Measurements from ENCODE around the gene MGAT4A. TPM values are rescaled to one million over a fixed set of nuclear protein-coding genes. Genes with fewer than 3 reads are reported as not detected.

Gene MGAT4A
- total RNA-seq, 4 donors from 2014 or later, result 6.4 to 13.8 (median 11.7) TPM

DNA sequence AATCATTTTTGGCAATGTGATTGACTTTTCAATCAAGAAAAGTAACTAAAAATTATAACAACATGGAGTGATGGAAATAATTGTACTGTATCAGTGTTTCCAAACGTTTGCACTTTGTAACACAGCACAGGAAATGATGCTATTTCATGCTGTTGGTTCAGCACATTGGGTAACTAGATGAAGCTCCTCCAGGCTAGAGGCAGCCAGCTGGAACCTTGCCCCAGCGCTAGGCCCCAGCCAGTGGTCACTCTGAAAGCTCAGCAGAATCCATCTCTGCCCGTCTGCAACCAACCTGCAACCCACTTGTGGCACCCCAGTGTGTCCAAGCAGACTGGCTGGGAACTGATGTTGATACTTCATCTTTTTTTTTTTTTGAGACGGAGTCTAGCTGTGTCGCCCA lies 107.3 kb downstream of the MGAT4A start:
- 74% methylated on average over 5 of the region's 5 CpGs for WGBS
- H3K36me3 ChIP-seq, result peaks cover 6% of the 10 kb centered on the region
- no peaks in the 10 kb centered on the region for H3K27me3 ChIP-seq
- H3K9me3 ChIP-seq, result no peaks in the 10 kb centered on the region
- no peak overlapping the region for H3K4me3 ChIP-seq
- no peak for TF ChIP-seq POLR2A (IDR thresholded peaks at IDR 0.05)
- TF ChIP-seq EP300 (IDR thresholded peaks at IDR 0.05), result no peak
- TF ChIP-seq CTCF (IDR thresholded peaks at IDR 0.05), result no peak
- no peak for TF ChIP-seq POLR2AphosphoS5 (IDR thresholded peaks at IDR 0.05)
- DNase-seq (ENCODE audit: low spot score in 2 of 2), result no peak
- no peaks in the 10 kb centered on the region for H3K4me1 ChIP-seq
- no peak overlapping the region for H3K27ac ChIP-seq

GRCh38 chr2:98617149-98617548 lies 113.8 kb downstream of the MGAT4A start:
- Histone ChIP-seq H3K9me3 (no peaks in the 10 kb centered on the region), H3K27ac (no peak overlapping the region), H3K36me3 (peaks cover 56% of the 10 kb centered on the region), H3K4me1 (no peaks in the 10 kb centered on the region), H3K27me3 (no peaks in the 10 kb centered on the region), H3K4me3 (no peak overlapping the region)
- 59% methylated on average over 5 of the region's 5 CpGs for WGBS
- DNase-seq (ENCODE audit: low spot score in 2 of 2), result no peak
- TF ChIP-seq CTCF (IDR thresholded peaks at IDR 0.05) (no peak), EP300 (IDR thresholded peaks at IDR 0.05) (no peak), POLR2A (IDR thresholded peaks at IDR 0.05) (no peak), POLR2AphosphoS5 (IDR thresholded peaks at IDR 0.05) (no peak)

- H3K27ac ChIP-seq, result no peak overlapping the region
- H3K4me1 ChIP-seq, result peaks cover 8% of the 10 kb centered on the region
- H3K27me3 ChIP-seq, result no peaks in the 10 kb centered on the region
- WGBS, result 85% methylated on average over 5 of the region's 5 CpGs
- TF ChIP-seq CTCF (IDR thresholded peaks at IDR 0.05) (no peak), POLR2A (IDR thresholded peaks at IDR 0.05) (no peak), POLR2AphosphoS5 (IDR thresholded peaks at IDR 0.05) (no peak), EP300 (IDR thresholded peaks at IDR 0.05) (no peak)
- H3K4me3 ChIP-seq, result no peak overlapping the region
- DNase-seq (ENCODE audit: low spot score in 2 of 2), result no peak
- no peaks in the 10 kb centered on the region for H3K9me3 ChIP-seq
- H3K36me3 ChIP-seq, result peaks cover 58% of the 10 kb centered on the region
These were observed 115.5 kb downstream of the MGAT4A start for GRCh38 chr2:98615481-98615880.

DNA sequence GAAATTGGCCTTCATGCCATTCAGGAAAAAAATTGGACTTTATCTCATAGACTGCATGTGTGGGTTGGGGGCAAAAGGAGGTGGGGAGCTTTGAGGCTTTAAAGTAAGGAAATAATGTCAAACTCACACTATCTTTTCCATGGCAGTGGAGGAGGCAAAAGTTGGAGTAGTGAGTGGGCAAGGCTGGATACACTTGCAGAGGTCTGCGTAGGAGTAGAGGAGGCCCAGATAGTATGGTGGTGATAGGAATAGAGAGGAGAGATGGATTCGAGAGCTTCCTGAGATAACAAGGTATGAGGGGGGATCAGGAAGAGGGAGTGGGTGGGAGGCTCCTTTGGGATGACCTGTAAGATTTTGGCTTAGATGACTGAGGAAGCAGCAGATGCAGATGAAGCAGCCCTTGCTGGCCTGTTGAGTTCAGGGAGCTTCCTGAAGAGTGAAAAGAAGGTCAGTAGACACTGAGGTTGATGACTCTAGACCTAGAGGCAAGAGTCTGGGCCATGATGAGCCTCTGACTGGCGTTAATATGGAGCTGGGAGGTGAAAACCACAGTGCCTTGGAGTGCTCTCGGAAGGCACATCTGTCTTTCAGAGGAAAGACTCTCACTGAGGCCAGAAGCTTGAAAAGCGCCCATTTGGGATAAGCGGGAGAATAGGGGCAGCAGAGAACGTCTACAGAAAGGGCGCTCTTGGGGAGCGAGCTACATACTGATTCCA lies 116.8 kb downstream of the MGAT4A start:
- no peak overlapping the region for H3K27ac ChIP-seq
- H3K4me3 ChIP-seq, result no peak overlapping the region
- WGBS, result 95% methylated on average over 9 of the region's 9 CpGs
- no peaks in the 10 kb centered on the region for H3K27me3 ChIP-seq
- no peaks in the 10 kb centered on the region for H3K9me3 ChIP-seq
- DNase-seq (ENCODE audit: low spot score in 2 of 2), result no peak
- peaks cover 21% of the 10 kb centered on the region for H3K4me1 ChIP-seq
- no peak for TF ChIP-seq POLR2AphosphoS5 (IDR thresholded peaks at IDR 0.05)
- TF ChIP-seq POLR2A (IDR thresholded peaks at IDR 0.05), result no peak
- TF ChIP-seq CTCF (IDR thresholded peaks at IDR 0.05), result no peak
- no peak for TF ChIP-seq EP300 (IDR thresholded peaks at IDR 0.05)
- H3K36me3 ChIP-seq, result peaks cover 58% of the 10 kb centered on the region

DNA sequence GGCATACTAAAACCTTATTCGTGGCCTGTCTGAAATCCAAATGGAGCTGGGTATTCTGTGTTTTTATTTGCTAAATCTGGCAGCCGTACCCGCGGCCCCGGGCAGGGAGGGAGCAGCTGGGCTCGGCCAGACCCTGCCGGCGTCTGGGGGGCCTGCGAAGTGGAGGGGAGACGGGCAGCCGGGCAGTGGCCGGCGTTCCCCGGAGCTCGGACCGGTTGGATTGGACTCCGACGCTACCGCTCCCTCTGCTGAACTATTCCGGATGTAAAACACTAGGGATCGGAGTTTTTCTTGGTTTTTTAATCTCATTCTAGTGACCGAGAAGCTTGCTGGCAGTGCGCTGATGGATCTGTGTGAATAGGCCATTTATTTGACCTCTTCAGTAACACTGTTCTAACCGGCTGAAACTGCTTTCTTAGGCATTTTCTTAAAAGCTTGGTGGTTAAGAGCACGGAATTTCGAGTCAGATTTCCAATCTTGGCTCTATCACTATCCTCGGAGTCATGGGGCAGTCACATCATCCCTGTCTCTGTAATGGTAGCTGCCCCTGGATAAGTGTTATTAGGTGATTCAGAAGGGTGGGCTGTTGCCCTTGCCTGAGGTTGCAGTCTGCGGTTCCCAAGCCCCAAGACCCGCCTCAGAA lies 121.8 kb downstream of the MGAT4A start:
- H3K27ac ChIP-seq, result peak overlapping the region; percentile 97
- peaks cover 19% of the 10 kb centered on the region for H3K36me3 ChIP-seq
- no peaks in the 10 kb centered on the region for H3K27me3 ChIP-seq
- H3K4me3 ChIP-seq, result peak overlapping the region; percentile 92
- peaks cover 56% of the 10 kb centered on the region for H3K4me1 ChIP-seq
- TF ChIP-seq EP300 (IDR thresholded peaks at IDR 0.05), result no peak
- no peak for TF ChIP-seq POLR2AphosphoS5 (IDR thresholded peaks at IDR 0.05)
- no peak for TF ChIP-seq CTCF (IDR thresholded peaks at IDR 0.05)
- no peak for TF ChIP-seq POLR2A (IDR thresholded peaks at IDR 0.05)
- no peaks in the 10 kb centered on the region for H3K9me3 ChIP-seq
- WGBS, result 4% methylated on average over 29 of the region's 29 CpGs
- no peak for DNase-seq (ENCODE audit: low spot score in 2 of 2)

Data from suprapubic skin (tissue), 4 donors.